ENCODE results near the gene MYH9. TPM values are rescaled to one million over a fixed set of nuclear protein-coding genes. Genes with fewer than 3 reads are reported as not detected.
"Not testable (repeated sequence)": the region's sequence is repeated elsewhere in the genome, so short reads cannot be mapped to it uniquely, and the experiment has no call there.

MYH9 gene
- total RNA-seq, 4 donors from 2014 or later: 361 to 406 (median 386) TPM

DNA sequence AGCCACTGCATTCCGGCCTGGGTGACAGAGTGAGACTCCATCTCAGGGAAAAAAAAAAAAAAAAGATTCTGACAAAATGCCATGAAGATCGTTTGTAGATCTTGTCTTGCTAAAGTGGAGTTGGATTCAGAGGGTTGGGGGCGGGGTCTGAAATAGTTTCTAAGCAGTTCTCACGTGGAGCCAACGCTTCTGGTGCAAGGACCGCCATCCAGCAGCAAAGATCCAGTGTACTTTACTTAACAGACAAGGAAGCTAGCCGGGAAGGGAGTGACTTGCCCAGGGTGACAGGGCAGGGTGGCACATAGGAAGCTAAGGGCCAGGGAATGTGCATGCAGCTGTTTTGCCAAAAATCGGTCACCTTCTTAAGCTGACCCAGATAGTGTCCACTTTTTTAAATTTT, 107.4 kb downstream of the MYH9 start:
- H3K4me1 ChIP-seq: peaks cover 0 to 40% (median 5%) of the 10 kb centered on the region in 4 donors
- H3K36me3 ChIP-seq: peaks cover 4 to 53% (median 27%) of the 10 kb centered on the region in 3 donors
- no peaks in the 10 kb centered on the region for H3K9me3 ChIP-seq
- H3K27me3 ChIP-seq: no peaks in the 10 kb centered on the region
- no peak overlapping the region for H3K4me3 ChIP-seq
- no peak for DNase-seq (ENCODE audit: low spot score in 2 of 2)
- TF ChIP-seq, protein P1, sequence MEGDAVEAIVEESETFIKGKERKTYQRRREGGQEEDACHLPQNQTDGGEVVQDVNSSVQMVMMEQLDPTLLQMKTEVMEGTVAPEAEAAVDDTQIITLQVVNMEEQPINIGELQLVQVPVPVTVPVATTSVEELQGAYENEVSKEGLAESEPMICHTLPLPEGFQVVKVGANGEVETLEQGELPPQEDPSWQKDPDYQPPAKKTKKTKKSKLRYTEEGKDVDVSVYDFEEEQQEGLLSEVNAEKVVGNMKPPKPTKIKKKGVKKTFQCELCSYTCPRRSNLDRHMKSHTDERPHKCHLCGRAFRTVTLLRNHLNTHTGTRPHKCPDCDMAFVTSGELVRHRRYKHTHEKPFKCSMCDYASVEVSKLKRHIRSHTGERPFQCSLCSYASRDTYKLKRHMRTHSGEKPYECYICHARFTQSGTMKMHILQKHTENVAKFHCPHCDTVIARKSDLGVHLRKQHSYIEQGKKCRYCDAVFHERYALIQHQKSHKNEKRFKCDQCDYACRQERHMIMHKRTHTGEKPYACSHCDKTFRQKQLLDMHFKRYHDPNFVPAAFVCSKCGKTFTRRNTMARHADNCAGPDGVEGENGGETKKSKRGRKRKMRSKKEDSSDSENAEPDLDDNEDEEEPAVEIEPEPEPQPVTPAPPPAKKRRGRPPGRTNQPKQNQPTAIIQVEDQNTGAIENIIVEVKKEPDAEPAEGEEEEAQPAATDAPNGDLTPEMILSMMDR (IDR thresholded peaks at IDR 0.05): no peak
- TF ChIP-seq POLR2A (IDR thresholded peaks at IDR 0.05): no peak
- no peak for TF ChIP-seq EP300 (IDR thresholded peaks at IDR 0.05)
- peak overlapping the region in 1 of 4 donors; percentile 72 for H3K27ac ChIP-seq
- 72 to 74% methylated on average over 8 of the region's 8 CpGs for WGBS, 2 donors

DNA sequence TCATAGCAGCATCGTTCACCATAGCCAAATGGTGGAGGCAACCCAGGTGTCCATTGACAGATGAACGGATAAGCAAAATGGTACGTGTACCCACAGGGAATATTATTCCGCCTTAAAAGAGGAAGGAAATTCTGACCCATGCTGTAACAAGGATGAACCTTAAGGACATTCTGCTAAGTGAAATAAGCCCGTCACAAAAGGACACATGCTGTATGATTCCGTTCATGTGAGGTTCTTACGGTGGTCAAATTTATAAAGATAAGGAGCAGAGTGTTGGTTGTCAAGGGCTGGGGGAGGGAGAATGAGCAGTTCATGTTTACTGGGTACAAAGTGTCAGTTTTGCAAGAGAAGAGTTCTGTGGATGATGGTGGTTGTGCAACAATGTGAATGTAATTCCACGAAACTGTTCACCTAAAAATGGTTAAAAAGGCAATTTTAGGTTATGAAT, 108.5 kb downstream of the MYH9 start:
- Histone ChIP-seq H3K4me1 (peaks cover 0 to 31% (median 5%) of the 10 kb centered on the region in 4 donors), H3K36me3 (peaks cover 4 to 42% (median 15%) of the 10 kb centered on the region in 3 donors), H3K9me3 (no peaks in the 10 kb centered on the region), H3K27me3 (no peaks in the 10 kb centered on the region), H3K4me3 (no peak overlapping the region), H3K27ac (peak overlapping the region in 2 of 4 donors; percentile 46 to 57)
- WGBS, 2 donors: 74 to 82% methylated on average over 8 of the region's 8 CpGs
- TF ChIP-seq POLR2A (IDR thresholded peaks at IDR 0.05) (no peak), EP300 (IDR thresholded peaks at IDR 0.05) (no peak)
- TF ChIP-seq, protein P1 (IDR thresholded peaks at IDR 0.05): no peak
- no peak for DNase-seq (ENCODE audit: low spot score in 2 of 2)

DNA sequence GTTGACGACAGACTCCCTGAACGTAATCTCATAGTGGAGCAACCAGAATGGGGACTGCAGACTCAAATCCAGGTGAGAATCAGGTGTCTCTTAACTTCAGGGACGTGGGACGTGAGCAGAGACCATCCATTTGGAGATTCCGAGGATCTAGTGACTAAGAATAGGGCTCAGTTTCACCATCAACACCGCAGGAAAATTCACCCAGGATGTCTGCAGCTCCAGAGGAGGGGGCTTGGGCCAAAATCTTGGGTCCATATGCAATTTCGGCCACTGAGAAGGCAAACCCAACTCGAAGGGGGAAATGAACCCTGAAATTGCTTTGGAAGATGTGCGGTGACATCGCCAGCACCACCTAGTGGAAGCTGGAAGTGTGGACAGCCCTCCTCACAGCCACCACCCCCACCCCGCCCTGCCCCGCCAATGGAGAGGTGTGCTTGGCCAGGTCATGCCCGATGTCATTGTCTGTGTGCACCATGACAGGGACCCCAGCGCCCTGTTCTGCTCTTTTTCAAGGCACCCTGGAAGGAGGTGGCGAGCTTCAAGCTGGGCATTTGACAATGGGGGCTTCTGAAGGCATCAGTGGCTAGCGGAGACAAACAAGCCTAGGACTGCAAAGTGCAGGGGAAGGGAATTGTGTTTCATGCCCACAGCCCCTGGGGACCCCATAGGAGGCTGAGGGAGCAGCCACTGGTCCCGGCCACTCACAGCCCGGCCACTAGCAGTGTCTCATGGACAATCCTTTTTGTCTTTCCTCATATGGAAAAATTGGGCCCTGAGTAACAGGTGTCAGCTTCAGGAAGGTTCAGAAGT, 110.1 kb downstream of the MYH9 start:
- TF ChIP-seq, protein P1 (IDR thresholded peaks at IDR 0.05): peak; percentile 71 to 84 (median 80)
- TF ChIP-seq POLR2A (IDR thresholded peaks at IDR 0.05) (no peak), EP300 (IDR thresholded peaks at IDR 0.05) (no peak)
- Histone ChIP-seq H3K4me3 (no peak overlapping the region), H3K4me1 (peaks cover 0 to 30% (median 5%) of the 10 kb centered on the region in 4 donors), H3K9me3 (no peaks in the 10 kb centered on the region), H3K27me3 (no peaks in the 10 kb centered on the region), H3K27ac (peak overlapping the region in 2 of 4 donors; percentile 32 to 57), H3K36me3 (peaks cover 0 to 26% (median 6%) of the 10 kb centered on the region in 3 donors)
- peak in 1 of 2 donors; percentile 23 for DNase-seq (ENCODE audit: low spot score in 2 of 2)
- WGBS, 2 donors: 28 to 31% methylated on average over 17 to 18 of the region's 18 CpGs

DNA sequence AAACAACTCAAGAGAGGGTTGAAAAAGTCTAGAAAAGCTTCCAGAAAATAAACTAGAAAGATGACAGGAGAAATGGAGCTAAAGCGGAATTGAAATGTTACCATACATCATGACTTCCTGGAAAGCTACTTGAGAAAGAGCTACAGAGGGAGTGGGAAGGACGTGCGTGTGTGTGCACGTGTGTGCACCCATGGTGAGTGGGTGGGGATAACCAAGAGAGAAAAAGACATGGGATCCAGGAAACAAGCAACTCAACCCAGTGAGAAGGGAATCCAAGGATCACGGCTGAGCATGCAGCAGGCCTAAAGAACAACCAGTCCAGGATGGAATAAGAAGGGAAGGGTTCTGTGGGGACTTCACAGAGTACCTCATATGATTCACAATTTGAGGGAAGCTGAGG, 113.2 kb downstream of the MYH9 start:
- H3K27me3 ChIP-seq: no peaks in the 10 kb centered on the region
- TF ChIP-seq POLR2A (IDR thresholded peaks at IDR 0.05) (no peak), EP300 (IDR thresholded peaks at IDR 0.05) (no peak)
- TF ChIP-seq, protein P1 (IDR thresholded peaks at IDR 0.05): no peak
- H3K4me1 ChIP-seq: peaks cover 0 to 15% (median 5%) of the 10 kb centered on the region in 4 donors
- DNase-seq (ENCODE audit: low spot score in 2 of 2): no peak
- H3K27ac ChIP-seq: no peak overlapping the region
- no peaks in the 10 kb centered on the region for H3K9me3 ChIP-seq
- 61 to 72% methylated on average over 5 of the region's 5 CpGs for WGBS, 2 donors
- H3K4me3 ChIP-seq: no peak overlapping the region
- H3K36me3 ChIP-seq: no peaks in the 10 kb centered on the region

DNA sequence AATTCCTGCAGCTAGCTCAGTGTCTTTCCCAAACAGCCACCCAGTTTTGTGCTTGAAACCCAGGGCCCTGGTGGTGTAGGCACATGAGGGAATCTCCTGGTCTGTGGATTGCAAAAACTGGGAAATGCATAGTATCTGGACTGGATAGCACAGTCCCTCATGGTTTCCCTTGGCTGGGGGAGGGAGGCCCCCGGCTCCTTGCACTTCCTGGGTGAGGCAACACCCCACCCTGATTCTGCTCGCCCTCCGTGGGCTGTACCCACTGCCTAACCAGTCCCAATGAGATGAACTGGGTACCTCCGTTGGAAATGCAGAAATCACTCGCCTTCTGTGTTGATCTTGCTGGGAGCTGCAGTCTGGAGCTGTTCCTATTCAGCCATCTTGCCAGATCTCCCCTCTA, 115.8 kb downstream of the MYH9 start:
- 83 to 86% methylated on average over 5 of the region's 5 CpGs for WGBS, 2 donors

DNA sequence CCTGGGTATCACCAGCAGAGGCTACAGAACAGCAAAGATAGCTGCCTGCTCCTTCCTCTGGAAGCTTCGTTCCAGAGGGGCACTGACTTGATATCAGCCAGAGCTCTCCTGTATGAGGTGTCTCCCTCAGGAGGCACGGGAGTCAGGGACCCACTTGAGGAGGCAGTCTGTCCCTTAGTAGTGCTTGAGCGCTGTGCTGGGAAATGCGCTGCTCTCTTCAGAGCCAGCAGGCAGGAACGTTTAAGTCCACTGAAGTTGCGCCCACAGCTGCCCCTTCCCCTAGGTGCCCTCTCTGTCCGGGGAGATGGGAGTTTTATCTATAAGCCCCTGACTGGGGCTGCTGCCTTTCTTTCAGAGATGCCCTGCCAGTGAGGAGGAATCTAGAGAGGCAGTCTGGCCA, 116.5 kb downstream of the MYH9 start:
- not testable (repeated sequence) for H3K4me3 ChIP-seq; H3K9me3 ChIP-seq; H3K4me1 ChIP-seq; DNase-seq (ENCODE audit: low spot score in 2 of 2); H3K27ac ChIP-seq; H3K27me3 ChIP-seq; H3K36me3 ChIP-seq
- 77 to 88% methylated on average over 3 to 7 of the region's 7 CpGs for WGBS, 2 donors

More for the DNA sequence above, 115.8 kb downstream of the MYH9 start:
- DNase-seq (ENCODE audit: low spot score in 2 of 2); H3K4me3 ChIP-seq; H3K27ac ChIP-seq; H3K4me1 ChIP-seq; H3K9me3 ChIP-seq; H3K36me3 ChIP-seq; H3K27me3 ChIP-seq: not testable (repeated sequence)
